H1 (cell line): ENCODE data around the gene DCDC2C. TPM values are rescaled to one million over a fixed set of nuclear protein-coding genes. Genes with fewer than 3 reads are reported as not detected.

Experiments used
- CTCF ChIA-PET: fragments of 300-600 bp; sonication (Branson Sonifier 250); formaldehyde crosslinking; loops from one replicate; lab custom pipeline; 2021; ENCODE audit not compliant: partially characterized antibody; lab: Charles Lee
- POLR2A ChIA-PET: fragments of 300-600 bp; sonication (Branson Sonifier 250); formaldehyde crosslinking; loops from one replicate; lab custom pipeline; 2021; ENCODE audit warnings: inconsistent platforms; ENCODE audit not compliant: partially characterized antibody; lab: Charles Lee
- DNase-seq, 2 experiments: peaks; one replicate each; pipeline versions ENCODE4 v3.0.0 to v3.0.0-alpha.2; 2010 to 2022; ENCODE audit warnings: low spot score in 2 of 2, low read depth in 1 of 2, mixed read lengths in 1 of 2
- FAIRE-seq: peaks from 2 replicates; lab custom pipeline; 2011; peaks lifted over from hg19 to GRCh38; lab: Jason Lieb, UNC
- H2AFZ ChIP-seq: 2 replicates; pipeline ENCODE4 v1.8.1; 2012; ENCODE audit warnings: low read length, inconsistent platforms
- H2AK5ac ChIP-seq: 2 replicates; pipeline ENCODE4 v1.6.1; 2013; ENCODE audit warnings: low read depth, low read length
- H2BK120ac ChIP-seq: replicated peaks from 2 replicates; pipeline ENCODE3; 2013; ENCODE audit warnings: low read depth, low read length, inconsistent platforms
- H2BK12ac ChIP-seq: 2 replicates; pipeline ENCODE4 v1.6.1; 2013; ENCODE audit warnings: low read depth, low read length
- H2BK15ac ChIP-seq: 2 replicates; pipeline ENCODE4 v1.6.1; 2013; ENCODE audit warnings: low read length
- H2BK20ac ChIP-seq: 2 replicates; pipeline ENCODE4 v1.6.1; 2013; ENCODE audit warnings: low read length
- H2BK5ac ChIP-seq: 2 replicates; pipeline ENCODE4 v1.6.1; 2013; ENCODE audit warnings: low read depth, low read length
- H3K14ac ChIP-seq: 2 replicates; pipeline ENCODE4 v1.6.1; 2013; ENCODE audit warnings: inconsistent platforms; ENCODE audit not compliant: insufficient read length
- H3K18ac ChIP-seq: 2 replicates; pipeline ENCODE4 v1.6.1; 2013; ENCODE audit warnings: low read length; ENCODE audit errors: extremely low read depth
- H3K23ac ChIP-seq: 2 replicates; pipeline ENCODE4 v1.6.1; 2013; ENCODE audit warnings: inconsistent platforms; ENCODE audit not compliant: insufficient read length
- H3K23me2 ChIP-seq: 2 replicates; pipeline ENCODE4 v1.6.1; 2013; ENCODE audit warnings: low read depth, low read length
- H3K27ac ChIP-seq: 2 replicates; pipeline ENCODE4 v1.6.1; 2011; ENCODE audit warnings: low read depth, low read length, inconsistent platforms
- H3K27me3 ChIP-seq, 4 experiments: replicated peaks in 1 of 4; 1 replicate in 1 of 4; 2 replicates in 3 of 4; pipeline versions ENCODE4 v1.6.1 to v1.8.1; 2011 to 2013; ENCODE audit warnings: low read length in 3 of 4, mild to moderate bottlenecking in 3 of 4, inconsistent platforms in 2 of 4, mixed read lengths in 2 of 4, moderate library complexity in 1 of 4; ENCODE audit not compliant: control insufficient read depth in 3 of 4, insufficient read depth in 3 of 4; ENCODE audit errors: extremely low read depth in 1 of 4
- H3K36me3 ChIP-seq, 4 experiments: 2 replicates each; pipeline versions ENCODE4 v1.6.1 to v1.8.1; 2011 to 2013; ENCODE audit warnings: mild to moderate bottlenecking in 4 of 4, low read length in 3 of 4, moderate library complexity in 2 of 4, control low read depth in 1 of 4, inconsistent platforms in 1 of 4; ENCODE audit not compliant: insufficient read depth in 4 of 4, control insufficient read depth in 2 of 4
- H3K4ac ChIP-seq: replicated peaks from 2 replicates; pipeline ENCODE3; 2013; ENCODE audit warnings: low read length, low read depth, mixed read lengths, inconsistent platforms; ENCODE audit not compliant: insufficient read length
- H3K4me1 ChIP-seq, 4 experiments: replicated peaks in 1 of 4; 1 replicate in 1 of 4; 2 replicates in 3 of 4; pipeline versions ENCODE4 v1.6.1 to v1.8.1; 2011 to 2013; ENCODE audit warnings: low read length in 3 of 4, inconsistent platforms in 2 of 4, mixed read lengths in 1 of 4; ENCODE audit not compliant: insufficient read depth in 4 of 4, control insufficient read depth in 3 of 4
- H3K4me2 ChIP-seq, 2 experiments: 2 replicates each; pipeline versions ENCODE4 v1.6.1 to v1.8.1; 2011 to 2013; ENCODE audit warnings: low read depth in 2 of 2, low read length in 2 of 2, control low read depth in 1 of 2, inconsistent platforms in 1 of 2, mild to moderate bottlenecking in 1 of 2; ENCODE audit not compliant: insufficient read depth in 1 of 2
- H3K4me3 ChIP-seq, 4 experiments: fragments of 200-600, 300-600 bp in 1 of 4; sonication (generic), shearing (Covaris generic), sonication (Bioruptor Twin) in 1 of 4; 2 replicates each; pipeline versions ENCODE4 v1.5.1 to v1.8.1; 2011 to 2016; ENCODE audit warnings: low read length in 4 of 4, low read depth in 3 of 4, control low read depth in 2 of 4, inconsistent platforms in 2 of 4, mild to moderate bottlenecking in 2 of 4, mixed read lengths in 1 of 4, moderate library complexity in 1 of 4; ENCODE audit not compliant: insufficient read depth in 2 of 4; ENCODE audit errors: extremely low read depth in 1 of 4
- H3K56ac ChIP-seq: replicated peaks from 2 replicates; pipeline ENCODE3; 2013; ENCODE audit warnings: low read depth, mild to moderate bottlenecking, mixed read lengths, low read length, inconsistent platforms; ENCODE audit not compliant: insufficient read length
- H3K79me1 ChIP-seq: 2 replicates; pipeline ENCODE4 v1.6.1; 2013; ENCODE audit warnings: low read depth, low read length, control low read depth
- H3K79me2 ChIP-seq, 2 experiments: 2 replicates each; pipeline versions ENCODE4 v1.6.1 to v1.8.1; 2012 to 2013; ENCODE audit warnings: low read length in 2 of 2, mild to moderate bottlenecking in 2 of 2, inconsistent platforms in 1 of 2; ENCODE audit not compliant: insufficient read depth in 2 of 2, control insufficient read depth in 1 of 2
- H3K9ac ChIP-seq, 4 experiments: replicated peaks in 1 of 4; 1 replicate in 1 of 4; 2 replicates in 3 of 4; pipeline versions ENCODE4 v1.6.1 to v1.8.1; 2011 to 2013; ENCODE audit warnings: low read depth in 3 of 4, low read length in 3 of 4, control low read depth in 2 of 4, mild to moderate bottlenecking in 2 of 4, moderate library complexity in 2 of 4, inconsistent platforms in 1 of 4; ENCODE audit errors: extremely low read depth in 1 of 4
- H3K9me3 ChIP-seq, 2 experiments: 2 replicates each; pipeline versions ENCODE4 v1.6.1 to v1.8.1; 2012 to 2013; ENCODE audit warnings: mild to moderate bottlenecking in 2 of 2, moderate library complexity in 2 of 2, control low read depth in 1 of 2, inconsistent platforms in 1 of 2, low read depth in 1 of 2, low read length in 1 of 2, mixed read lengths in 1 of 2; ENCODE audit not compliant: insufficient read depth in 2 of 2
- H4K20me1 ChIP-seq, 2 experiments: replicated peaks in 1 of 2; 2 replicates each; pipeline versions ENCODE3 to v1.8.1; 2011 to 2013; ENCODE audit warnings: inconsistent platforms in 2 of 2, low read length in 2 of 2, mild to moderate bottlenecking in 1 of 2; ENCODE audit not compliant: insufficient read depth in 2 of 2, control insufficient read depth in 1 of 2
- H4K5ac ChIP-seq: 2 replicates; pipeline ENCODE4 v1.6.1; 2013; ENCODE audit warnings: low read length, low read depth, mixed read lengths, inconsistent platforms; ENCODE audit not compliant: insufficient read length
- H4K8ac ChIP-seq: 2 replicates; pipeline ENCODE4 v1.8.0; 2013; ENCODE audit warnings: mild to moderate bottlenecking, moderate library complexity, low read length, inconsistent platforms; ENCODE audit not compliant: insufficient read depth; ENCODE audit errors: extremely low read depth
- H4K91ac ChIP-seq: replicated peaks from 2 replicates; pipeline ENCODE3; 2013; ENCODE audit warnings: low read length, mixed read lengths, inconsistent platforms; ENCODE audit not compliant: insufficient read length
- CBX8 ChIP-seq: fragments of 300-800, 300-1000 bp; sonication (generic); IDR thresholded peaks from 2 replicates; pipeline ENCODE4 v1.7.1; 2016; ENCODE audit warnings: low read depth, low read length, borderline replicate concordance
- CEBPB ChIP-seq: IDR thresholded peaks from 2 replicates; pipeline ENCODE4 v1.6.1; 2012; ENCODE audit warnings: low read depth, low read length
- FOSL1 ChIP-seq: IDR thresholded peaks from 2 replicates; pipeline ENCODE4 v1.6.1; 2011; ENCODE audit warnings: mild to moderate bottlenecking, low read depth, low read length, moderate library complexity; ENCODE audit not compliant: insufficient read depth
- JUND ChIP-seq: IDR thresholded peaks from 2 replicates; pipeline ENCODE4 v1.6.1; 2011; ENCODE audit warnings: mild to moderate bottlenecking, improper control_type of control experiment, low read length
- POLR2A ChIP-seq, 2 experiments: IDR thresholded peaks; 1 replicate in 1 of 2; 2 replicates in 1 of 2; pipeline ENCODE4 v1.6.1; 2011; ENCODE audit warnings: low read depth in 2 of 2, low read length in 2 of 2, mild to moderate bottlenecking in 2 of 2; ENCODE audit errors: control extremely low read depth in 1 of 2
- RAD21 ChIP-seq, 2 experiments: IDR thresholded peaks in 1 of 2; conservative IDR thresholded peaks in 1 of 2; 2 replicates each; pipeline ENCODE4 v1.6.1; 2011; ENCODE audit warnings: low read depth in 2 of 2, low read length in 2 of 2, improper control_type of control experiment in 1 of 2, inconsistent platforms in 1 of 2, mild to moderate bottlenecking in 1 of 2, moderate library complexity in 1 of 2
- RBBP5 ChIP-seq: IDR thresholded peaks from 2 replicates; pipeline ENCODE4 v1.7.1; 2012; ENCODE audit warnings: low read depth, mild to moderate bottlenecking, inconsistent platforms, low read length, moderate library complexity, borderline replicate concordance
- RNF2 ChIP-seq: fragments of 200-900, 300-1000 bp; sonication (generic); IDR thresholded peaks from 2 replicates; pipeline ENCODE4 v1.7.1; 2016; ENCODE audit warnings: borderline replicate concordance, low read depth, mild to moderate bottlenecking, antibody characterized with exemption, low read length; ENCODE audit not compliant: poor library complexity, severe bottlenecking; ENCODE audit errors: missing control alignments
- SP1 ChIP-seq: IDR thresholded peaks from 2 replicates; pipeline ENCODE4 v1.6.1; 2011; ENCODE audit warnings: low read depth, low read length
- SP2 ChIP-seq: IDR thresholded peaks from 2 replicates; pipeline ENCODE4 v1.6.1; 2012; ENCODE audit warnings: mild to moderate bottlenecking, low read length, inconsistent platforms
- TAF1 ChIP-seq: IDR thresholded peaks from 2 replicates; pipeline ENCODE4 v1.6.1; 2011; ENCODE audit warnings: mild to moderate bottlenecking, low read depth, low read length
- TBP ChIP-seq: IDR thresholded peaks from 2 replicates; pipeline ENCODE4 v1.6.1; 2011; ENCODE audit warnings: low read depth, low read length, improper control_type of control experiment
- TCF12 ChIP-seq: IDR thresholded peaks from 2 replicates; pipeline ENCODE4 v1.6.1; 2011; ENCODE audit warnings: low read depth, mild to moderate bottlenecking, low read length
- TEAD4 ChIP-seq: IDR thresholded peaks from 2 replicates; pipeline ENCODE4 v1.6.1; 2012; ENCODE audit warnings: low read depth, low read length, inconsistent platforms, mixed read lengths
- WGBS, 2 experiments: shearing (Covaris generic) in 1 of 2; methylation state at CpG; one replicate each; pipeline versions ENCODE4 v1.1.6 to v1.1.7; 2013 to 2015; ENCODE audit warnings: low lambda C conversion rate in 2 of 2, mixed read lengths in 2 of 2, inconsistent platforms in 1 of 2, low coverage in 1 of 2, missing lambda C conversion rate in 1 of 2; ENCODE audit not compliant: insufficient replicate concordance in 2 of 2, insufficient coverage in 1 of 2, insufficient read length in 1 of 2; ENCODE audit errors: extremely low coverage in 1 of 2, missing lambda C conversion rate in 1 of 2; 5-methylcytosine and 5-hydroxymethylcytosine counted together
- polyA plus RNA-seq, 7 experiments: library from polyadenylated mRNA; depleted of rRNA in 3 of 7; stranded (reverse) in 5 of 7; unstranded in 2 of 7; fragments of >200 nt in 5 of 7; fragments of 200-250 nt in 2 of 7; gene quantifications; 1 replicate in 5 of 7; 2 replicates in 1 of 7; 4 replicates in 1 of 7; pipeline versions ENCODE4 v1.2.1 to v1.2.3, GENCODE V29; 2011 to 2013; ENCODE audit warnings: missing spikeins in 2 of 7, mixed read lengths in 2 of 7
- total RNA-seq: library from RNA; stranded (reverse); fragmentation: NEBNext Ultra II Directional; extraction: Animal tissue kit (Norgen Biotek cat#: 25700); gene quantifications from 2 replicates; pipeline ENCODE4 v1.2.1, GENCODE V29; 2021

The DCDC2C gene
- total and polyA plus RNA-seq, 2 of the 8 experiments (the other 6 are each of a cell fraction or from before 2014, with no cell fraction given) = 0.50 TPM; not detected in 1

DNA sequence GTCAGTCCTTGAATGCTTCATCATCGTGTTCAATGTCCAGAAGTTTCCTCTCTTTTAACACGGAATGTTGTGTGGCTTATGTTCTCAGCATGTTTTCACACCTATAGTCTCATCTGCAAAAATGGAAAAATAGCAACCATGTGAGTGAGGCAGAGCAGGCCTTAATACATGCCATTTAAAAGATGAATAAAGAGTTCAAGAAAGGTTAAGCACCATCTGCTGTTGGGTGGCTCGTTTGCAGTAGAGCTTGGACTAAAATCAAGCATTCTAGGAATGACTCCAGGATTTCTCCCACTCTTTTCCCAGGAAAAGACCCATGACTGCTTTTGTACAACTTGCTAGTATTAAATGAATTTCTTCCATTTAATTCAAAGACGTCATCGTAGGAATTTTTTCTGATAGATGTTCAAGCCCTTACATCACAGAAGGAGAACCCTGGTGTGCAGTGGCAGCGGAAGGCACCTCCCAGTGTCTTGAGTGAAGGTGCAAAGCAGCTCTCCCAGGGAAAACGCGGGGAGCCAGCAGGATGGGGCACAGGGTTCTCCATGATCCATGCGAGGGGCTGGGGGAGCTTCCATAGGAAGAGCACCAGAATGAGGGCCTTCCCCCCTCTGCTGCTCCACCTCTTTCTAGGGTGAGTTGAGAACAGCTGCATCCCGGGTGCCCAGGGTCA lies 9.6 kb downstream of the DCDC2C start:
- Histone ChIP-seq H2AK5ac (no peak overlapping the region), H3K4me1 (no peaks in the 10 kb centered on the region), H4K8ac (no peak overlapping the region), H3K4me2 (no peak overlapping the region), H3K4ac (no peak overlapping the region), H3K23me2 (no peaks in the 10 kb centered on the region), H3K27me3 (no peaks in the 10 kb centered on the region), H3K79me1 (no peaks in the 10 kb centered on the region), H3K9ac (peak overlapping the region in 1 of 4 experiments; percentile 3; a peak in 1 of 7 replicates), H2BK5ac (no peak overlapping the region), H3K9me3 (no peaks in the 10 kb centered on the region; a peak in 1 of 4 replicates), H4K91ac (no peak overlapping the region), H3K14ac (no peak overlapping the region), H3K27ac (no peak overlapping the region), H3K79me2 (no peaks in the 10 kb centered on the region), H2BK12ac (no peak overlapping the region), H2BK20ac (no peak overlapping the region), H2BK15ac (no peak overlapping the region), H4K5ac (no peak overlapping the region), H3K36me3 (no peaks in the 10 kb centered on the region), H2BK120ac (no peak overlapping the region), H3K18ac (no peak overlapping the region), H4K20me1 (no peaks in the 10 kb centered on the region), H3K56ac (no peak overlapping the region), H2AFZ (no peak overlapping the region), H3K4me3 (no peak overlapping the region), H3K23ac (no peak overlapping the region)
- 89% methylated on average over 9 of the region's 10 CpGs; no CpG with 5 or more reads in 1 of the 2 experiments for WGBS, 2 experiments
- ChIA-PET POLR2A (no interaction called here), CTCF (interaction anchor here (0.8 to 2.4 kb wide), 8 partner anchors 9 to 641 kb away, joined by 3 to 11 read pairs (median 4); no protein-coding TSS in a partner anchor)
- DNase-seq (no peak), FAIRE-seq (no peak)
- TF ChIP-seq SP2 (no peak), TCF12 (no peak), TEAD4 (no peak), RNF2 (no peak), POLR2A (IDR thresholded peaks at IDR 0.05; ENCODE audit: control extremely low read depth in 1 of 2, low read depth in 2 of 2, low read length in 2 of 2) (no peak), TAF1 (no peak), CBX8 (no peak), TBP (no peak), SP1 (no peak), RAD21 (IDR thresholded peaks at IDR 0.05 in 1 of 2, conservative IDR thresholded peaks at IDR 0.05 in 1 of 2; ENCODE audit: low read depth in 2 of 2, low read length in 2 of 2) (no peak), RBBP5 (no peak), JUND (no peak), FOSL1 (no peak), CEBPB (no peak)
